ENCODE measurements around the gene GREB1. TPM values are rescaled to one million over a fixed set of nuclear protein-coding genes. Genes with fewer than 3 reads are reported as not detected.

The GREB1 gene
- total and polyA plus RNA-seq, 2 experiments from 2014 or later = 12.0 to 35.0 TPM

DNA sequence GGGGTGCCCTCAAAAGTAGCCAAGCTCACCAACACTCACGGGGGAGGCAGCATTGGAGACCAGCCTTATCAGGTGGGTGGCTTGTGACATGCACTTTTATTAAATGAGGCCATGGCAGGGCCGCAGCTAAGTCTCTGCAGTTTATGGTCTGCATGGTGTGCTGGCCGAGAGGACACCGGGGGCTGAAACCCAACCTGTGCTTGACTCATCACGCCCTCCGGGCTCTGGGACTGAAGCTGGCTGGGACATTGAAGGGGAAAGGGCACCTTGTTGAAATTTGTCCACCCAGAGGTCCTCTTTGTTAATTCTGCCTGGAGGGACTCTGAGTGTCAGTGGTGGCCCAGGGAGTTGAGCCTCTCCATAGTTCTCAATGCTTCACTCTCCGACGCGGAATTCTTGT, 153.9 kb downstream of the GREB1 start:
- H3K4me1 Mint-ChIP-seq = peaks cover 18% of the 10 kb centered on the region
- Histone ChIP-seq H3K36me3 (ENCODE audit: insufficient read depth) (no peaks in the 10 kb centered on the region), H3K27me3 (ENCODE audit: insufficient read depth) (no peaks in the 10 kb centered on the region), H3F3A (replicated peaks; ENCODE audit: low read depth) (no peaks in the 10 kb centered on the region), H3K27ac (ENCODE audit: low read depth) (no peak overlapping the region), H3K4me1 (ENCODE audit: insufficient read depth) (peaks cover 10% of the 10 kb centered on the region; the same call in 1 of the 2 replicates), H3K9me2 (ENCODE audit: insufficient read depth) (no peaks in the 10 kb centered on the region), H3K4me2 (peak overlapping the region; percentile 68), H4K20me1 (replicated peaks; ENCODE audit: insufficient read depth) (no peaks in the 10 kb centered on the region), H3K79me2 (replicated peaks; ENCODE audit: insufficient read depth) (no peaks in the 10 kb centered on the region), H2AFZ (peak overlapping the region; percentile 60), H3K4me3 (peak overlapping the region; percentile 38; the same call in 1 of the 2 replicates)
- no peak for ATAC-seq
- H3K27me3 Mint-ChIP-seq (ENCODE audit: insufficient read depth, low read depth, poor library complexity) = peaks cover 9% of the 10 kb centered on the region
- H3K9me3 Mint-ChIP-seq = no peaks in the 10 kb centered on the region
- H3K4me3 Mint-ChIP-seq = peak overlapping the region; percentile 63; the same call in 2 of the 3 replicates
- H3K27ac Mint-ChIP-seq = no peak overlapping the region
- no peak for DNase-seq (ENCODE audit: low spot score)
- H3K36me3 Mint-ChIP-seq (ENCODE audit: low read depth) = no peaks in the 10 kb centered on the region; the same call in 2 of the 3 replicates
- TF ChIP-seq, protein P1, sequence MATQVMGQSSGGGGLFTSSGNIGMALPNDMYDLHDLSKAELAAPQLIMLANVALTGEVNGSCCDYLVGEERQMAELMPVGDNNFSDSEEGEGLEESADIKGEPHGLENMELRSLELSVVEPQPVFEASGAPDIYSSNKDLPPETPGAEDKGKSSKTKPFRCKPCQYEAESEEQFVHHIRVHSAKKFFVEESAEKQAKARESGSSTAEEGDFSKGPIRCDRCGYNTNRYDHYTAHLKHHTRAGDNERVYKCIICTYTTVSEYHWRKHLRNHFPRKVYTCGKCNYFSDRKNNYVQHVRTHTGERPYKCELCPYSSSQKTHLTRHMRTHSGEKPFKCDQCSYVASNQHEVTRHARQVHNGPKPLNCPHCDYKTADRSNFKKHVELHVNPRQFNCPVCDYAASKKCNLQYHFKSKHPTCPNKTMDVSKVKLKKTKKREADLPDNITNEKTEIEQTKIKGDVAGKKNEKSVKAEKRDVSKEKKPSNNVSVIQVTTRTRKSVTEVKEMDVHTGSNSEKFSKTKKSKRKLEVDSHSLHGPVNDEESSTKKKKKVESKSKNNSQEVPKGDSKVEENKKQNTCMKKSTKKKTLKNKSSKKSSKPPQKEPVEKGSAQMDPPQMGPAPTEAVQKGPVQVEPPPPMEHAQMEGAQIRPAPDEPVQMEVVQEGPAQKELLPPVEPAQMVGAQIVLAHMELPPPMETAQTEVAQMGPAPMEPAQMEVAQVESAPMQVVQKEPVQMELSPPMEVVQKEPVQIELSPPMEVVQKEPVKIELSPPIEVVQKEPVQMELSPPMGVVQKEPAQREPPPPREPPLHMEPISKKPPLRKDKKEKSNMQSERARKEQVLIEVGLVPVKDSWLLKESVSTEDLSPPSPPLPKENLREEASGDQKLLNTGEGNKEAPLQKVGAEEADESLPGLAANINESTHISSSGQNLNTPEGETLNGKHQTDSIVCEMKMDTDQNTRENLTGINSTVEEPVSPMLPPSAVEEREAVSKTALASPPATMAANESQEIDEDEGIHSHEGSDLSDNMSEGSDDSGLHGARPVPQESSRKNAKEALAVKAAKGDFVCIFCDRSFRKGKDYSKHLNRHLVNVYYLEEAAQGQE (IDR thresholded peaks at IDR 0.05; ENCODE audit: unreplicated experiment) = no peak
- TF ChIP-seq, protein P2, sequence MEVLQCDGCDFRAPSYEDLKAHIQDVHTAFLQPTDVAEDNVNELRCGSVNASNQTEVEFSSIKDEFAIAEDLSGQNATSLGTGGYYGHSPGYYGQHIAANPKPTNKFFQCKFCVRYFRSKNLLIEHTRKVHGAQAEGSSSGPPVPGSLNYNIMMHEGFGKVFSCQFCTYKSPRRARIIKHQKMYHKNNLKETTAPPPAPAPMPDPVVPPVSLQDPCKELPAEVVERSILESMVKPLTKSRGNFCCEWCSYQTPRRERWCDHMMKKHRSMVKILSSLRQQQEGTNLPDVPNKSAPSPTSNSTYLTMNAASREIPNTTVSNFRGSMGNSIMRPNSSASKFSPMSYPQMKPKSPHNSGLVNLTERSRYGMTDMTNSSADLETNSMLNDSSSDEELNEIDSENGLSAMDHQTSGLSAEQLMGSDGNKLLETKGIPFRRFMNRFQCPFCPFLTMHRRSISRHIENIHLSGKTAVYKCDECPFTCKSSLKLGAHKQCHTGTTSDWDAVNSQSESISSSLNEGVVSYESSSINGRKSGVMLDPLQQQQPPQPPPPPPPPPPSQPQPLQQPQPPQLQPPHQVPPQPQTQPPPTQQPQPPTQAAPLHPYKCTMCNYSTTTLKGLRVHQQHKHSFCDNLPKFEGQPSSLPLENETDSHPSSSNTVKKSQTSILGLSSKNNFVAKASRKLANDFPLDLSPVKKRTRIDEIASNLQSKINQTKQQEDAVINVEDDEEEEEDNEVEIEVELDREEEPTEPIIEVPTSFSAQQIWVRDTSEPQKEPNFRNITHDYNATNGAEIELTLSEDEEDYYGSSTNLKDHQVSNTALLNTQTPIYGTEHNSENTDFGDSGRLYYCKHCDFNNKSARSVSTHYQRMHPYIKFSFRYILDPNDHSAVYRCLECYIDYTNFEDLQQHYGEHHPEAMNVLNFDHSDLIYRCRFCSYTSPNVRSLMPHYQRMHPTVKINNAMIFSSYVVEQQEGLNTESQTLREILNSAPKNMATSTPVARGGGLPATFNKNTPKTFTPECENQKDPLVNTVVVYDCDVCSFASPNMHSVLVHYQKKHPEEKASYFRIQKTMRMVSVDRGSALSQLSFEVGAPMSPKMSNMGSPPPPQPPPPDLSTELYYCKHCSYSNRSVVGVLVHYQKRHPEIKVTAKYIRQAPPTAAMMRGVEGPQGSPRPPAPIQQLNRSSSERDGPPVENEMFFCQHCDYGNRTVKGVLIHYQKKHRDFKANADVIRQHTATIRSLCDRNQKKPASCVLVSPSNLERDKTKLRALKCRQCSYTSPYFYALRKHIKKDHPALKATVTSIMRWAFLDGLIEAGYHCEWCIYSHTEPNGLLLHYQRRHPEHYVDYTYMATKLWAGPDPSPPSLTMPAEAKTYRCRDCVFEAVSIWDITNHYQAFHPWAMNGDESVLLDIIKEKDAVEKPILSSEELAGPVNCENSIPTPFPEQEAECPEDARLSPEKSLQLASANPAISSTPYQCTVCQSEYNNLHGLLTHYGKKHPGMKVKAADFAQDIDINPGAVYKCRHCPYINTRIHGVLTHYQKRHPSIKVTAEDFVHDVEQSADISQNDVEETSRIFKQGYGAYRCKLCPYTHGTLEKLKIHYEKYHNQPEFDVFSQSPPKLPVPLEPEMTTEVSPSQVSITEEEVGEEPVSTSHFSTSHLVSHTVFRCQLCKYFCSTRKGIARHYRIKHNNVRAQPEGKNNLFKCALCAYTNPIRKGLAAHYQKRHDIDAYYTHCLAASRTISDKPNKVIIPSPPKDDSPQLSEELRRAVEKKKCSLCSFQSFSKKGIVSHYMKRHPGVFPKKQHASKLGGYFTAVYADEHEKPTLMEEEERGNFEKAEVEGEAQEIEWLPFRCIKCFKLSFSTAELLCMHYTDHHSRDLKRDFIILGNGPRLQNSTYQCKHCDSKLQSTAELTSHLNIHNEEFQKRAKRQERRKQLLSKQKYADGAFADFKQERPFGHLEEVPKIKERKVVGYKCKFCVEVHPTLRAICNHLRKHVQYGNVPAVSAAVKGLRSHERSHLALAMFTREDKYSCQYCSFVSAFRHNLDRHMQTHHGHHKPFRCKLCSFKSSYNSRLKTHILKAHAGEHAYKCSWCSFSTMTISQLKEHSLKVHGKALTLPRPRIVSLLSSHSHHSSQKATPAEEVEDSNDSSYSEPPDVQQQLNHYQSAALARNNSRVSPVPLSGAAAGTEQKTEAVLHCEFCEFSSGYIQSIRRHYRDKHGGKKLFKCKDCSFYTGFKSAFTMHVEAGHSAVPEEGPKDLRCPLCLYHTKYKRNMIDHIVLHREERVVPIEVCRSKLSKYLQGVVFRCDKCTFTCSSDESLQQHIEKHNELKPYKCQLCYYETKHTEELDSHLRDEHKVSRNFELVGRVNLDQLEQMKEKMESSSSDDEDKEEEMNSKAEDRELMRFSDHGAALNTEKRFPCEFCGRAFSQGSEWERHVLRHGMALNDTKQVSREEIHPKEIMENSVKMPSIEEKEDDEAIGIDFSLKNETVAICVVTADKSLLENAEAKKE (CRISPR knock-in tag; IDR thresholded peaks at IDR 0.05) = no peak
- TF ChIP-seq STAT1 (IDR thresholded peaks at IDR 0.05; ENCODE audit: unreplicated experiment) (no peak), EZH2phosphoT487 (IDR thresholded peaks at IDR 0.05; ENCODE audit: unreplicated experiment) (no peak), ZNF114 (CRISPR knock-in tag; IDR thresholded peaks at IDR 0.05) (no peak), JUNB (IDR thresholded peaks at IDR 0.05; ENCODE audit: unreplicated experiment) (no peak), ZNF331 (CRISPR knock-in tag; IDR thresholded peaks at IDR 0.05; ENCODE audit: low read depth) (no peak), POLR2AphosphoS5 (IDR thresholded peaks at IDR 0.05; ENCODE audit: low read depth) (no peak), EZH2 (IDR thresholded peaks at IDR 0.05; ENCODE audit: low read depth, unreplicated experiment) (no peak), CREB1 (CRISPR knock-in tag; IDR thresholded peaks at IDR 0.05; ENCODE audit: low read depth) (no peak), NANOG (IDR thresholded peaks at IDR 0.05; ENCODE audit: borderline replicate concordance) (no peak)
- TF ChIP-seq, protein P3, sequence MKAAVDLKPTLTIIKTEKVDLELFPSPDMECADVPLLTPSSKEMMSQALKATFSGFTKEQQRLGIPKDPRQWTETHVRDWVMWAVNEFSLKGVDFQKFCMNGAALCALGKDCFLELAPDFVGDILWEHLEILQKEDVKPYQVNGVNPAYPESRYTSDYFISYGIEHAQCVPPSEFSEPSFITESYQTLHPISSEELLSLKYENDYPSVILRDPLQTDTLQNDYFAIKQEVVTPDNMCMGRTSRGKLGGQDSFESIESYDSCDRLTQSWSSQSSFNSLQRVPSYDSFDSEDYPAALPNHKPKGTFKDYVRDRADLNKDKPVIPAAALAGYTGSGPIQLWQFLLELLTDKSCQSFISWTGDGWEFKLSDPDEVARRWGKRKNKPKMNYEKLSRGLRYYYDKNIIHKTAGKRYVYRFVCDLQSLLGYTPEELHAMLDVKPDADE (IDR thresholded peaks at IDR 0.05) = no peak
- TF ChIP-seq, protein P4, sequence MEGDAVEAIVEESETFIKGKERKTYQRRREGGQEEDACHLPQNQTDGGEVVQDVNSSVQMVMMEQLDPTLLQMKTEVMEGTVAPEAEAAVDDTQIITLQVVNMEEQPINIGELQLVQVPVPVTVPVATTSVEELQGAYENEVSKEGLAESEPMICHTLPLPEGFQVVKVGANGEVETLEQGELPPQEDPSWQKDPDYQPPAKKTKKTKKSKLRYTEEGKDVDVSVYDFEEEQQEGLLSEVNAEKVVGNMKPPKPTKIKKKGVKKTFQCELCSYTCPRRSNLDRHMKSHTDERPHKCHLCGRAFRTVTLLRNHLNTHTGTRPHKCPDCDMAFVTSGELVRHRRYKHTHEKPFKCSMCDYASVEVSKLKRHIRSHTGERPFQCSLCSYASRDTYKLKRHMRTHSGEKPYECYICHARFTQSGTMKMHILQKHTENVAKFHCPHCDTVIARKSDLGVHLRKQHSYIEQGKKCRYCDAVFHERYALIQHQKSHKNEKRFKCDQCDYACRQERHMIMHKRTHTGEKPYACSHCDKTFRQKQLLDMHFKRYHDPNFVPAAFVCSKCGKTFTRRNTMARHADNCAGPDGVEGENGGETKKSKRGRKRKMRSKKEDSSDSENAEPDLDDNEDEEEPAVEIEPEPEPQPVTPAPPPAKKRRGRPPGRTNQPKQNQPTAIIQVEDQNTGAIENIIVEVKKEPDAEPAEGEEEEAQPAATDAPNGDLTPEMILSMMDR (conservative IDR thresholded peaks at IDR 0.05; ENCODE audit: low read depth in 2 of 2) = no peak
